Measurements from ENCODE around the gene EDNRA.
"Not testable (repeated sequence)": the region's sequence is repeated elsewhere in the genome, so short reads cannot be mapped to it uniquely, and the experiment has no call there.

Gene EDNRA

GRCh38 chr4:147480891-147481576 lies at the start of gene EDNRA:
TSS of gene EDNRA (plus strand) at chr4:147481097. CDS start at chr4:147485682, 4,585 bp downstream.
- in situ Hi-C loops (cut with MboI; ENCODE audit: low sequenced_read_pairs) = no loop called here

GRCh38 chr4:147434370-147434769 lies 46.5 kb upstream of the EDNRA start:
- in situ Hi-C loops (cut with MboI; ENCODE audit: low sequenced_read_pairs) = not testable (repeated sequence)

GRCh38 chr4:147440442-147440841 lies 40.5 kb upstream of the EDNRA start:
- in situ Hi-C loops (cut with MboI; ENCODE audit: low sequenced_read_pairs) = no loop called here

- in situ Hi-C loops (cut with MboI; ENCODE audit: low sequenced_read_pairs) = no loop called here
These were observed 33.1 kb upstream of the EDNRA start for GRCh38 chr4:147447786-147448185.

GRCh38 chr4:147453561-147454141 lies 27.2 kb upstream of the EDNRA start:
- in situ Hi-C loops (cut with MboI; ENCODE audit: low sequenced_read_pairs) = no loop called here

- in situ Hi-C loops (cut with MboI; ENCODE audit: low sequenced_read_pairs) = no loop called here
These were observed 24.2 kb upstream of the EDNRA start for GRCh38 chr4:147456706-147457105.

GRCh38 chr4:147461161-147461560 lies 19.7 kb upstream of the EDNRA start:
- in situ Hi-C loops (cut with MboI; ENCODE audit: low sequenced_read_pairs) = no loop called here

GRCh38 chr4:147463065-147463464 lies 17.8 kb upstream of the EDNRA start:
- in situ Hi-C loops (cut with MboI; ENCODE audit: low sequenced_read_pairs) = no loop called here

GRCh38 chr4:147465461-147465860 lies 15.4 kb upstream of the EDNRA start:
- in situ Hi-C loops (cut with MboI; ENCODE audit: low sequenced_read_pairs) = no loop called here

- in situ Hi-C loops (cut with MboI; ENCODE audit: low sequenced_read_pairs) = no loop called here
These were observed 3.5 kb upstream of the EDNRA start for GRCh38 chr4:147477439-147477838.

- in situ Hi-C loops (cut with MboI; ENCODE audit: low sequenced_read_pairs) = no loop called here
These were observed 1.5 kb upstream of the EDNRA start for GRCh38 chr4:147479376-147479775.

- in situ Hi-C loops (cut with MboI; ENCODE audit: low sequenced_read_pairs) = no loop called here
These were observed 1.1 kb upstream of the EDNRA start for GRCh38 chr4:147479786-147480185.

GRCh38 chr4:147480502-147480890 lies 401 bp upstream of the EDNRA start:
- in situ Hi-C loops (cut with MboI; ENCODE audit: low sequenced_read_pairs) = no loop called here

GRCh38 chr4:147481577-147482109 lies 746 bp downstream of the EDNRA start:
- in situ Hi-C loops (cut with MboI; ENCODE audit: low sequenced_read_pairs) = no loop called here

GRCh38 chr4:147482281-147482680 lies 1.4 kb downstream of the EDNRA start:
- in situ Hi-C loops (cut with MboI; ENCODE audit: low sequenced_read_pairs) = no loop called here

- in situ Hi-C loops (cut with MboI; ENCODE audit: low sequenced_read_pairs) = no loop called here
These were observed 4.3 kb downstream of the EDNRA start for GRCh38 chr4:147485167-147485566.

- in situ Hi-C loops (cut with MboI; ENCODE audit: low sequenced_read_pairs) = no loop called here
These were observed 6.7 kb downstream of the EDNRA start for GRCh38 chr4:147487616-147488015.

GRCh38 chr4:147488556-147488955 lies 7.7 kb downstream of the EDNRA start:
- in situ Hi-C loops (cut with MboI; ENCODE audit: low sequenced_read_pairs) = no loop called here

GRCh38 chr4:147491086-147491485 lies 10.2 kb downstream of the EDNRA start:
- in situ Hi-C loops (cut with MboI; ENCODE audit: low sequenced_read_pairs) = no loop called here

GRCh38 chr4:147492306-147492705 lies 11.4 kb downstream of the EDNRA start:
- in situ Hi-C loops (cut with MboI; ENCODE audit: low sequenced_read_pairs) = no loop called here

- in situ Hi-C loops (cut with MboI; ENCODE audit: low sequenced_read_pairs) = no loop called here
These were observed 11.9 kb downstream of the EDNRA start for GRCh38 chr4:147492761-147493160.

GRCh38 chr4:147493307-147493706 lies 12.4 kb downstream of the EDNRA start:
- in situ Hi-C loops (cut with MboI; ENCODE audit: low sequenced_read_pairs) = no loop called here
